T-helper 9 cell (primary cell): ENCODE data around the gene PI4K2A.

Experiments
- DNase-seq: peaks from one replicate; pipeline ENCODE4 v3.0.0-alpha.2; 2020
- total RNA-seq, 2 donors: gene quantifications; one replicate each; lab custom pipeline; 2026; lab: John Stamatoyannopoulos, UW

PI4K2A gene
- total RNA-seq = 24.6 to 39.8 reads per million in 2 donors

- peak; percentile 96 for DNase-seq
Observed at GRCh38 chr10:97640174-97640867, at the start of gene PI4K2A. Gene PI4K2A, plus strand, starts transcription at chr10:97640671. Its CDS starts 72 bp downstream, at chr10:97640743.

GRCh38 chr10:97590748-97591495 lies 49.5 kb upstream of the PI4K2A start:
- no peak for DNase-seq

- no peak for DNase-seq
Observed at GRCh38 chr10:97593421-97593820, 47.0 kb upstream of the PI4K2A start.

GRCh38 chr10:97596101-97597082 lies 44.1 kb upstream of the PI4K2A start:
- no peak for DNase-seq

- DNase-seq = no peak
Observed at GRCh38 chr10:97597778-97598177, 42.7 kb upstream of the PI4K2A start.

- no peak for DNase-seq
Observed at GRCh38 chr10:97598407-97599271, 41.8 kb upstream of the PI4K2A start.

GRCh38 chr10:97599272-97599619 lies 41.2 kb upstream of the PI4K2A start:
- DNase-seq = no peak

- DNase-seq = no peak
Observed at GRCh38 chr10:97600616-97601015, 39.9 kb upstream of the PI4K2A start.

- no peak for DNase-seq
Observed at GRCh38 chr10:97601268-97602215, 38.9 kb upstream of the PI4K2A start.

- DNase-seq = no peak
Observed at GRCh38 chr10:97607095-97607636, 33.3 kb upstream of the PI4K2A start.

- no peak for DNase-seq
Observed at GRCh38 chr10:97608991-97609561, 31.4 kb upstream of the PI4K2A start.

GRCh38 chr10:97611473-97611872 lies 29.0 kb upstream of the PI4K2A start:
- no peak for DNase-seq

GRCh38 chr10:97612386-97612785 lies 28.1 kb upstream of the PI4K2A start:
- no peak for DNase-seq

- DNase-seq = no peak
Observed at GRCh38 chr10:97618285-97618684, 22.2 kb upstream of the PI4K2A start.

GRCh38 chr10:97618733-97619132 lies 21.7 kb upstream of the PI4K2A start:
- no peak for DNase-seq

GRCh38 chr10:97623277-97623676 lies 17.2 kb upstream of the PI4K2A start:
- no peak for DNase-seq

- no peak for DNase-seq
Observed at GRCh38 chr10:97627731-97628130, 12.7 kb upstream of the PI4K2A start.

- no peak for DNase-seq
Observed at GRCh38 chr10:97628228-97628627, 12.2 kb upstream of the PI4K2A start.

GRCh38 chr10:97629289-97629688 lies 11.2 kb upstream of the PI4K2A start:
- DNase-seq = no peak

- DNase-seq = no peak
Observed at GRCh38 chr10:97631098-97631497, 9.4 kb upstream of the PI4K2A start.
